DMS53 (cell line): ENCODE data around the gene SYK.

Experiments used
- DNase-seq: peaks from one replicate; lab custom pipeline; 2025; lab: John Stamatoyannopoulos, UW

The SYK gene

DNA sequence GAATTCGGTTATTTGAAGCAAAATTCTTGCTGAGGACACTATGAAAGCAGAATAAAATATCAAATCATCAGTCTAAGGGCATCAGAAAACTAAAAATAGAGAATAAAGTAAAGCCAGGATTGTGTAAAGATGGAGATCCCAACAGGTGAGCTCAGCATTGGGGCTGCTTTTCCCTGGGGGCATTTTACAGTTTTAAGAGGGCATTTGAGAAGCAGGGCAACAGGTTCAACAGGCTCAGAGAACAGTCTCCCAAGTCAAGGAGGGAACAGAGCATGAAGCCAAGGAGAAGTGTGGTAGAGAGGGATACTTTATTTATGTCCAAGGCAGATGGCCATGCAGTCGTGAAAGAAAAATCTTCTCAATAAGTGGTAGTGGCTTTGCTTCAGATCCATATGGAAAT lies 145.4 kb downstream of the SYK start:
- no peak for DNase-seq
